Measurements from ENCODE around the gene OSBPL6.

Gene OSBPL6

GRCh38 chr2:178263159-178263860 lies 69.0 kb downstream of the OSBPL6 start:
- DNase-seq (ENCODE audit: extremely low spot score) = no peak
- CTCF ChIA-PET = interaction anchor here (0.6 to 0.7 kb wide), 2 partner anchors 133 to 280 kb away, joined by 3 to 4 read pairs; no protein-coding TSS in a partner anchor
- TF ChIP-seq ELF4 (IDR thresholded peaks at IDR 0.05) (no peak), CTBP1 (IDR thresholded peaks at IDR 0.05; ENCODE audit: borderline replicate concordance) (no peak), BHLHE40 (IDR thresholded peaks at IDR 0.05; ENCODE audit: borderline replicate concordance) (no peak), ZNF384 (IDR thresholded peaks at IDR 0.05) (no peak), NFRKB (IDR thresholded peaks at IDR 0.05) (no peak), HDGF (IDR thresholded peaks at IDR 0.05; ENCODE audit: borderline replicate concordance) (no peak), SUZ12 (IDR thresholded peaks at IDR 0.05) (no peak), SP1 (IDR thresholded peaks at IDR 0.05) (no peak), FOXA1 (IDR thresholded peaks at IDR 0.05) (no peak), TARDBP (IDR thresholded peaks at IDR 0.05) (no peak), L3MBTL2 (conservative IDR thresholded peaks at IDR 0.05) (no peak), LEF1 (IDR thresholded peaks at IDR 0.05; ENCODE audit: borderline replicate concordance) (no peak), ARNT (IDR thresholded peaks at IDR 0.05) (no peak)
- TF ChIP-seq, protein P1, sequence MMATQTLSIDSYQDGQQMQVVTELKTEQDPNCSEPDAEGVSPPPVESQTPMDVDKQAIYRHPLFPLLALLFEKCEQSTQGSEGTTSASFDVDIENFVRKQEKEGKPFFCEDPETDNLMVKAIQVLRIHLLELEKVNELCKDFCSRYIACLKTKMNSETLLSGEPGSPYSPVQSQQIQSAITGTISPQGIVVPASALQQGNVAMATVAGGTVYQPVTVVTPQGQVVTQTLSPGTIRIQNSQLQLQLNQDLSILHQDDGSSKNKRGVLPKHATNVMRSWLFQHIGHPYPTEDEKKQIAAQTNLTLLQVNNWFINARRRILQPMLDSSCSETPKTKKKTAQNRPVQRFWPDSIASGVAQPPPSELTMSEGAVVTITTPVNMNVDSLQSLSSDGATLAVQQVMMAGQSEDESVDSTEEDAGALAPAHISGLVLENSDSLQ (IDR thresholded peaks at IDR 0.05) = no peak
- POLR2A ChIA-PET = no interaction called here

GRCh38 chr2:178264211-178264610 lies 69.9 kb downstream of the OSBPL6 start:
- ChIA-PET CTCF (interaction anchor here (0.7 kb wide), 1 partner anchor 132 kb away, joined by 3 read pairs; no protein-coding TSS in a partner anchor), POLR2A (no interaction called here)
- no peak for DNase-seq (ENCODE audit: extremely low spot score)
- no peak for TF ChIP-seq ZNF384 (IDR thresholded peaks at IDR 0.05)
- no peak for TF ChIP-seq HDGF (IDR thresholded peaks at IDR 0.05; ENCODE audit: borderline replicate concordance)
- TF ChIP-seq CTBP1 (IDR thresholded peaks at IDR 0.05; ENCODE audit: borderline replicate concordance) = no peak
- no peak for TF ChIP-seq BHLHE40 (IDR thresholded peaks at IDR 0.05; ENCODE audit: borderline replicate concordance)
- TF ChIP-seq L3MBTL2 (conservative IDR thresholded peaks at IDR 0.05) = no peak
- TF ChIP-seq ARNT (IDR thresholded peaks at IDR 0.05) = no peak
- TF ChIP-seq LEF1 (IDR thresholded peaks at IDR 0.05; ENCODE audit: borderline replicate concordance) = no peak
- TF ChIP-seq FOXM1 (IDR thresholded peaks at IDR 0.05; ENCODE audit: borderline replicate concordance) = no peak
- TF ChIP-seq, protein P1 (IDR thresholded peaks at IDR 0.05) = no peak
- TF ChIP-seq SP1 (IDR thresholded peaks at IDR 0.05) = no peak

DNA sequence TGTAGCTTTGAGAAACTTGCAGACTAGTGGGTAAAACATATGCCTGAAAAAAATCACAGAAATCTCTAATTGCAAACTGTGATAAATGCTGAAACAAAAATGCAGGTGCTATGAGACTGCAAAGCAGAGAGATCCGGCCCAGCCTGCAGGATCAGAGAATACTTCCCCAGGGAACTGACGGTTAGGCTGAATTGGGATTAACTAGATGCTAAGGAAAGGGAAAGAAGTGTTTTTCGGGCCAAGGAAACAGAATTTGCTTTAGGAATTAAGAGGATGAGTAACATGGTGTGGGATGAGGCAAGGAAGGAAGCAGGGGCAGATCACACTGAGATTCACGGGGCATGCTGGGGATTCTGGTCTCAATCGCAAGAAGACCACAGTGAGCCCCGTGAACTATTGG lies 71.5 kb downstream of the OSBPL6 start:
- TF ChIP-seq, protein P1 (IDR thresholded peaks at IDR 0.05) = no peak
- no peak for TF ChIP-seq FOXK2 (IDR thresholded peaks at IDR 0.05)
- TF ChIP-seq ELF4 (IDR thresholded peaks at IDR 0.05) = no peak
- TF ChIP-seq ZNF384 (IDR thresholded peaks at IDR 0.05) = no peak
- ChIA-PET CTCF (no interaction called here), POLR2A (no interaction called here)
- no peak for DNase-seq (ENCODE audit: extremely low spot score)

GRCh38 chr2:178266445-178266844 lies 72.1 kb downstream of the OSBPL6 start:
- POLR2A ChIA-PET = no interaction called here
- TF ChIP-seq HDGF (IDR thresholded peaks at IDR 0.05; ENCODE audit: borderline replicate concordance) (no peak), TARDBP (IDR thresholded peaks at IDR 0.05) (no peak)
- TF ChIP-seq, protein P1 (IDR thresholded peaks at IDR 0.05) = no peak
- CTCF ChIA-PET = no interaction called here
- no peak for DNase-seq (ENCODE audit: extremely low spot score)

DNA sequence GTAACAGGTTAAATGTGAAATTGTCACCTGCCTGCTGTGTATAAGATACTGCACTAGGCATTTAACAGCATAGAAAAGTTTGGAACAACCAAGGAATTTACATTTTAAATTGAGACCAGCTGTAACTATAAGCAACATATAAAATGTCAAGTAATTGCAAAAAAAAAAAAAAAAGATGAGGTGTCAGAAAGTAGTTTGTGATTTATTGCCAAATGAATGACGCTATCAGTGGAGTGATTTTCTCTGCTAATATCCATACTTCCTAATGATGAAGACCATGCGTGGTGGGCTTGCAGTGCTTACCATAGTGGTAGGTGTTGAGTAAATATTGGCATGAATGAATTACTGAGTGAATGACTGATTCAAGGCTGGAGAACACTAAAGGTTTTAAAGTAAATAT lies 73.3 kb downstream of the OSBPL6 start:
- ChIA-PET POLR2A (no interaction called here), CTCF (no interaction called here)
- TF ChIP-seq, protein P1 (IDR thresholded peaks at IDR 0.05) = peak; percentile 54
- TF ChIP-seq NFRKB (IDR thresholded peaks at IDR 0.05) = no peak
- DNase-seq (ENCODE audit: extremely low spot score) = no peak

DNA sequence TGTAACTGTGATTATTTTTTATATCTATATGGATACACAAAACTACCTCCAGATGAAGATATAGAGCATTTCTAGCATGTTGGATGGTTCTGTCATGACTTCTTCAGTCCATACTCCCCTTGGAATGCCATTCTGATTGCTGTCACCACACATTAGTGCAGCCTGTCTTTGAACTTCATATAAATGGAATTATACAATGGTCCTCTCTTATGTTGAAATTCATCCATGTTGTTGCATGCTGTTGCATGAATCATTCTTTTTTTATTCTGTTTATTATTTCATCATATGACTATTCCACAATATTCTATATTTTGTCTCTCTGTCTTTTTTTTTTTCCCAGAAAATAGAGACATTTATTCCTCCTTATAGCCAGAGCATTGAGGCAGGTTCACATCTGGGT lies 74.1 kb downstream of the OSBPL6 start:
- TF ChIP-seq NFRKB (IDR thresholded peaks at IDR 0.05) = no peak
- no peak for TF ChIP-seq BHLHE40 (IDR thresholded peaks at IDR 0.05; ENCODE audit: borderline replicate concordance)
- no peak for TF ChIP-seq SUZ12 (IDR thresholded peaks at IDR 0.05)
- no peak for TF ChIP-seq HDGF (IDR thresholded peaks at IDR 0.05; ENCODE audit: borderline replicate concordance)
- TF ChIP-seq TARDBP (IDR thresholded peaks at IDR 0.05) = no peak
- TF ChIP-seq CTBP1 (IDR thresholded peaks at IDR 0.05; ENCODE audit: borderline replicate concordance) = no peak
- TF ChIP-seq FOXM1 (IDR thresholded peaks at IDR 0.05; ENCODE audit: borderline replicate concordance) = no peak
- CTCF ChIA-PET = no interaction called here
- POLR2A ChIA-PET = no interaction called here
- no peak for DNase-seq (ENCODE audit: extremely low spot score)
